Tibial nerve (tissue), 4 donors: ENCODE measurements around the gene RTBDN. TPM values are rescaled to one million over a fixed set of nuclear protein-coding genes. Genes with fewer than 3 reads are reported as not detected.
"Not testable (repeated sequence)": the region's sequence is repeated elsewhere in the genome, so short reads cannot be mapped to it uniquely, and the experiment has no call there.

Source experiments
- DNase-seq, 2 donors: peaks; one replicate each; pipeline ENCODE4 v3.0.0-alpha.2; 2019; ENCODE audit warnings: low spot score in 2 of 2
- H3K27ac ChIP-seq, 4 donors: fragments of 200-600 bp; sonication (generic) in 3 of 4; one replicate each; pipeline ENCODE4 v1.5.1; 2017 to 2019; ENCODE audit warnings: mild to moderate bottlenecking in 1 of 4
- H3K27me3 ChIP-seq, 2 donors: fragments of 200-600 bp; sonication (generic) in 1 of 2; one replicate each; pipeline versions ENCODE4 v1.5.1 to v1.6.0; 2017 to 2019
- H3K36me3 ChIP-seq, 3 donors: fragments of 200-600 bp; sonication (generic); one replicate each; pipeline ENCODE4 v1.5.1; 2018 to 2019
- H3K4me1 ChIP-seq, 4 donors: fragments of 200-600 bp; sonication (generic) in 3 of 4; one replicate each; pipeline ENCODE4 v1.5.1; 2017 to 2019
- H3K4me3 ChIP-seq, 4 donors: fragments of 200-600 bp; sonication (generic) in 3 of 4; one replicate each; pipeline ENCODE4 v1.5.1; 2017 to 2019; ENCODE audit warnings: mild to moderate bottlenecking in 1 of 4, moderate library complexity in 1 of 4
- H3K9me3 ChIP-seq, 4 donors: fragments of 200-600 bp; sonication (generic) in 3 of 4; one replicate each; pipeline ENCODE4 v1.5.1; 2017 to 2019
- EP300 ChIP-seq, 2 donors: sonication (generic); formaldehyde crosslinking; IDR thresholded peaks; one replicate each; pipeline ENCODE4 v1.6.1; 2017; ENCODE audit warnings: antibody characterized with exemption in 2 of 2, mild to moderate bottlenecking in 1 of 2
- POLR2A ChIP-seq, 2 donors: fragments of 450-650 bp; IDR thresholded peaks; one replicate each; pipeline ENCODE4 v1.6.1; 2017; ENCODE audit warnings: antibody characterized with exemption in 2 of 2, mild to moderate bottlenecking in 2 of 2, moderate library complexity in 2 of 2
- WGBS, 2 donors: methylation state at CpG; one replicate each; pipeline ENCODE4 v1.1.5; 2018; 5-methylcytosine and 5-hydroxymethylcytosine counted together
- total RNA-seq, 4 donors: library from RNA; depleted of rRNA; stranded (reverse); fragments of >200 nt; gene quantifications; one replicate each; pipeline ENCODE4 v1.1.0, GENCODE V29; 2016
- TF ChIP-seq, protein P1 (sequence below), 5 experiments: fragments of 200-600 bp in 3 of 5; fragments of 450-650 bp in 2 of 5; sonication (generic) in 3 of 5; IDR thresholded peaks; one replicate each; pipeline ENCODE4 v1.5.1; 2016 to 2019; ENCODE audit warnings: antibody characterized with exemption in 5 of 5, mild to moderate bottlenecking in 3 of 5, moderate library complexity in 2 of 5

RTBDN gene
- total RNA-seq, 4 donors from 2014 or later = not detected

DNA sequence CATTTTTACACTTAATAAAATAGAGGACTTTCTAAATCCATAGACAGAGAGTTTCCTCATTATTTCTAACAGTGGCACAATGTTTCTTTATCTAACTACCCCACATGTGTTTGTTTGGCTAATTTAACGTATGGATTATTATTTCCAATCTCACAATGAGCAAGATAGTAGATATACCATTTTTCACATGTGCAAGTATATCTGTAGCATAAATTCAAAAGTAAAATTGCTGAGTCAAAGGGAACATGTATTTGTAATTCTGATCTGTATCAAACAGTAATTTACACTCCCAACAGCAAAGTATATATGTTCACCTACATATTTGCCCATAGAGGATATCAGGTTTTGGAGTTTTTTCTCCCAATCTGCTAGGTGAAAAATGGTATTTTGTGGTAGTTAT, 22.3 kb upstream of the RTBDN start:
- H3K9me3 ChIP-seq = peaks cover 0 to 15% (median 0%) of the 10 kb centered on the region in 4 donors
- H3K4me1 ChIP-seq = no peaks in the 10 kb centered on the region
- WGBS, 2 donors = 71 to 73% methylated on average over 1 of the region's 1 CpG
- no peak for DNase-seq
- no peaks in the 10 kb centered on the region for H3K36me3 ChIP-seq
- H3K4me3 ChIP-seq = no peak overlapping the region
- H3K27me3 ChIP-seq = no peaks in the 10 kb centered on the region
- TF ChIP-seq, protein P1, sequence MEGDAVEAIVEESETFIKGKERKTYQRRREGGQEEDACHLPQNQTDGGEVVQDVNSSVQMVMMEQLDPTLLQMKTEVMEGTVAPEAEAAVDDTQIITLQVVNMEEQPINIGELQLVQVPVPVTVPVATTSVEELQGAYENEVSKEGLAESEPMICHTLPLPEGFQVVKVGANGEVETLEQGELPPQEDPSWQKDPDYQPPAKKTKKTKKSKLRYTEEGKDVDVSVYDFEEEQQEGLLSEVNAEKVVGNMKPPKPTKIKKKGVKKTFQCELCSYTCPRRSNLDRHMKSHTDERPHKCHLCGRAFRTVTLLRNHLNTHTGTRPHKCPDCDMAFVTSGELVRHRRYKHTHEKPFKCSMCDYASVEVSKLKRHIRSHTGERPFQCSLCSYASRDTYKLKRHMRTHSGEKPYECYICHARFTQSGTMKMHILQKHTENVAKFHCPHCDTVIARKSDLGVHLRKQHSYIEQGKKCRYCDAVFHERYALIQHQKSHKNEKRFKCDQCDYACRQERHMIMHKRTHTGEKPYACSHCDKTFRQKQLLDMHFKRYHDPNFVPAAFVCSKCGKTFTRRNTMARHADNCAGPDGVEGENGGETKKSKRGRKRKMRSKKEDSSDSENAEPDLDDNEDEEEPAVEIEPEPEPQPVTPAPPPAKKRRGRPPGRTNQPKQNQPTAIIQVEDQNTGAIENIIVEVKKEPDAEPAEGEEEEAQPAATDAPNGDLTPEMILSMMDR (IDR thresholded peaks at IDR 0.05) = no peak
- TF ChIP-seq POLR2A (IDR thresholded peaks at IDR 0.05) (no peak), EP300 (IDR thresholded peaks at IDR 0.05) (no peak)
- H3K27ac ChIP-seq = no peak overlapping the region

GRCh38 chr19:12847159-12848139, 13.1 kb upstream of the RTBDN start:
- WGBS, 2 donors = 13% methylated on average over 26 to 67 of the region's 69 CpGs
- peaks cover 0 to 38% of the 10 kb centered on the region in 2 donors for H3K27me3 ChIP-seq
- no peak overlapping the region for H3K27ac ChIP-seq
- H3K4me3 ChIP-seq = no peak overlapping the region
- H3K4me1 ChIP-seq = peaks cover 0 to 12% (median 3%) of the 10 kb centered on the region in 4 donors
- no peaks in the 10 kb centered on the region for H3K9me3 ChIP-seq
- TF ChIP-seq EP300 (IDR thresholded peaks at IDR 0.05) = peak in 1 of 2 donors; percentile 30
- no peak for TF ChIP-seq POLR2A (IDR thresholded peaks at IDR 0.05)
- TF ChIP-seq, protein P1 (IDR thresholded peaks at IDR 0.05) = peak; percentile 98 to 99 (median 99)
- DNase-seq = peak; percentile 72 to 83
- no peaks in the 10 kb centered on the region for H3K36me3 ChIP-seq

DNA sequence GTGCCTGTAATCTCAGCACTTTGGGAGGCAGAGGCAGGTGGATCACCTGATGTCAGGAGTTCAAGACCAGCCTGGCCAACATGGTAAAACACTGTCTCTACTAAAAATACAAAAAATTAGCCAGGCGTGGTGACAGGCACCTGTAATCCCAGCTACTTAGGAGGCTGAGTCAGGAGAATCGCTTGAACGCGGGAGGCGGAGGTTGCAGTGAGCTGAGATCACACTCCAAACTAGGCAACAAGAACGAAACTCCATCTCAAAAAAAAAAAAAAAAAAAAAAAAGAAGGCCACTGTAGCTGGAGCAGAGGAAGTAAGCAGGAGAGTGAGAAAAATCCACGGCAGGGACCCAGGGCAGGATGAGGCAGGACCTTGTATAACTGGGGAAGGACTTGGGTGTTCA, 12.2 kb upstream of the RTBDN start:
- H3K36me3 ChIP-seq, H3K4me3 ChIP-seq, H3K9me3 ChIP-seq, H3K27ac ChIP-seq, DNase-seq: not testable (repeated sequence)
- WGBS, 2 donors = 82% methylated on average over 7 of the region's 7 CpGs
- Histone ChIP-seq H3K4me1 (peaks cover 0 to 12% (median 3%) of the 10 kb centered on the region in 4 donors), H3K27me3 (peaks cover 0 to 47% of the 10 kb centered on the region in 2 donors)

DNA sequence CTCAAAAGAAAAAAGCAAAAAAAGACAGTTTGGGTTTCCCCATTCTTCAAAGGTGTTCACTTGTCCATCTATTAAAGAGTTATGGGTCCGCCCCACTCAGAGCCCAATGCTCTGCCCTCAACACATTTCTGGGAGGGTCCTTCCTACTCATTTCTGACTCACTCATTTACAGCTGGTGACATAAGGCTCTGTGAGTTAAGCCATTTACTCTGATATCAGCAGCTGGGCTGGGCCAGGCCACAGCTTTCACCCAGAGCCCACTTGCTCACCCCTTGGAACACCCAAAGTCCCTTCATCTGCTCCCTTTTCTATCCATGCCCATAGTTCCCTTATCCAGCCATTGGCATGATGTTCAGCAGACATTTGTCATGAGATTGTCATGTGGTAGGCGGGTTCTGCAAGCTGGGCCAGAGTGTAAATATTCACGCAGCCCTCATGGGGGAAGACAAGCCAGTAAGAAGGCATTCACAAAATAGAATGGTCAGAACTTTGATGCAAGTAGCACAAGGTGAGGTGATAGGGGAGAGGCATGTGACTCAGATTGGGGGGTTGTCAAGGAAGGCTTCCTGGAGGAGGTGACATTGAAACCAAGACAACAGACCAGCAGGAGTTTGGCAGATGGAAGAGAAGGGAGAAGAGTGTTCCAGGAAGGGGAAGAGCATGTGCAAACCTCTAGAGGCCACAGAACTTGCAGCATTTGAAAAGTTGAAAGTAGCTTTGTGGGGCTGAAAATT, 9.8 kb upstream of the RTBDN start:
- H3K27ac ChIP-seq = no peak overlapping the region
- no peaks in the 10 kb centered on the region for H3K36me3 ChIP-seq
- H3K27me3 ChIP-seq = peaks cover 0 to 71% of the 10 kb centered on the region in 2 donors
- peaks cover 0 to 26% (median 5%) of the 10 kb centered on the region in 4 donors for H3K4me1 ChIP-seq
- TF ChIP-seq, protein P1 (IDR thresholded peaks at IDR 0.05) = no peak
- no peak for TF ChIP-seq POLR2A (IDR thresholded peaks at IDR 0.05)
- no peak for TF ChIP-seq EP300 (IDR thresholded peaks at IDR 0.05)
- no peak for DNase-seq
- no peak overlapping the region for H3K4me3 ChIP-seq
- H3K9me3 ChIP-seq = no peaks in the 10 kb centered on the region
- 85 to 93% methylated on average over 3 of the region's 3 CpGs for WGBS, 2 donors

GRCh38 chr19:12843328-12843727, 8.9 kb upstream of the RTBDN start:
- TF ChIP-seq EP300 (IDR thresholded peaks at IDR 0.05) (no peak), POLR2A (IDR thresholded peaks at IDR 0.05) (no peak)
- TF ChIP-seq, protein P1 (IDR thresholded peaks at IDR 0.05) = no peak
- Histone ChIP-seq H3K27ac (no peak overlapping the region), H3K9me3 (no peaks in the 10 kb centered on the region), H3K4me3 (no peak overlapping the region), H3K4me1 (peaks cover 0 to 33% (median 11%) of the 10 kb centered on the region in 4 donors), H3K27me3 (peaks cover 0 to 80% of the 10 kb centered on the region in 2 donors), H3K36me3 (no peaks in the 10 kb centered on the region)
- 83 to 100% methylated on average over 4 to 11 of the region's 11 CpGs for WGBS, 2 donors
- no peak for DNase-seq
